ENCODE data around the gene SLC38A9. TPM values are rescaled to one million over a fixed set of nuclear protein-coding genes. Genes with fewer than 3 reads are reported as not detected.
A peak's percentile ranks its signal among the peaks of the same experiment; 100 is the strongest.

SLC38A9 gene
- total and polyA plus RNA-seq, 2 experiments from 2014 or later, result 17.0 to 23.8 TPM

DNA sequence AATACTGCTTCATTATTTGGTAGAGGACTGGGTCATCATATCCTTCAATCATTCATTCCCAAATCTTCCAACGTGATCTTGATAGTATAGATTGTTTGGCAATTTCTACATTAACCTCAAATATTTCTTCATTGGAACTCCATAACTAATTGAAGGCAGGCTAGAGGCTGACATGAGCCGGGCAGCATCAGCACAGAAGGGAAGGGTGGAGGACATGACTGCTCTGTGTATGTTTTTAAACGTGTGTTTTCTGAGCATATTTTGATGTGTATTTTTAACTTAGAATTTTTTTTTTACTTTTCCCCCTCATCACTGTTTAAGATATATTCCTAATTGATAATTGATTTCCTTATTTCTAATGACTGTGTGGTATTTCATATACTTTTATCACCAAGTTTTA is 38.4 kb upstream of the SLC38A9 start:
- no peak for DNase-seq
- no peak overlapping the region for H3K9ac ChIP-seq
- in situ Hi-C loops (cut with MboI), result no loop called here
- H3K4me3 ChIP-seq, result no peak overlapping the region
- H3K36me3 ChIP-seq (ENCODE audit: low read depth), result no peaks in the 10 kb centered on the region
- WGBS, 2 experiments (ENCODE audit: low coverage in 1 of 2, low lambda C conversion rate in 2 of 2, missing lambda C conversion rate in 2 of 2), result 53 to 61% methylated on average over 3 of the region's 3 CpGs
- TF ChIP-seq EZH2 (IDR thresholded peaks at IDR 0.05; ENCODE audit: insufficient read depth, poor library complexity, severe bottlenecking) (no peak), EZH2phosphoT487 (IDR thresholded peaks at IDR 0.05; ENCODE audit: insufficient read depth, low read depth) (no peak)
- no peaks in the 10 kb centered on the region for H3K4me1 ChIP-seq (ENCODE audit: insufficient read depth)
- H3K27ac ChIP-seq, result no peak overlapping the region
- H3K79me2 ChIP-seq (ENCODE audit: insufficient read depth), result no peaks in the 10 kb centered on the region
- H4K20me1 ChIP-seq (ENCODE audit: insufficient read depth), result no peaks in the 10 kb centered on the region
- H3K27me3 ChIP-seq (replicated peaks; ENCODE audit: insufficient read depth), result no peaks in the 10 kb centered on the region
- no peaks in the 10 kb centered on the region for H3K9me3 ChIP-seq (ENCODE audit: low read depth)
- no peaks in the 10 kb centered on the region for H3K9me2 ChIP-seq (ENCODE audit: insufficient read depth)
- H3F3A ChIP-seq (ENCODE audit: insufficient read depth), result no peaks in the 10 kb centered on the region
- H2AFZ ChIP-seq, result no peak overlapping the region
- no peak overlapping the region for H3K4me2 ChIP-seq (ENCODE audit: unreplicated experiment)

DNA sequence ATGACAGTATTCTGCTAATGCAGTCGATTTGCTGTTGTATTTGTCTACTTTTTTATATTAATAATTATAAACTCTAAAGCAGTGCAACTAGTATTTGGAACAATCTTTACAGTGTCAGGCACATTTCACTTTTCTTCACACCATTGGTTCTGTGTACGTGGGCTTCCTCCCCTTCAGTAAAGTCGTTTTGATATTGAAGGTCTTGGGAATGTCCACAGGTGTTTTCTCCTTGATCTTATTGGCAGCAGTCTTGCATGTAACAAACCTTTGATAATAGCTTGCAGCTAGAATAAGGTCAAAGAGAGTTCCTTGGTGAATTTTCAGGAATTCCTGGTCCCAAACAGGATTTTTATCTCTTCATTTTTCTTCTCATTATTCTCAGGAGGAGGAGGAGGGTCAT is 37.9 kb upstream of the SLC38A9 start:
- H3F3A ChIP-seq (ENCODE audit: insufficient read depth), result no peaks in the 10 kb centered on the region
- in situ Hi-C loops (cut with MboI), result no loop called here

DNA sequence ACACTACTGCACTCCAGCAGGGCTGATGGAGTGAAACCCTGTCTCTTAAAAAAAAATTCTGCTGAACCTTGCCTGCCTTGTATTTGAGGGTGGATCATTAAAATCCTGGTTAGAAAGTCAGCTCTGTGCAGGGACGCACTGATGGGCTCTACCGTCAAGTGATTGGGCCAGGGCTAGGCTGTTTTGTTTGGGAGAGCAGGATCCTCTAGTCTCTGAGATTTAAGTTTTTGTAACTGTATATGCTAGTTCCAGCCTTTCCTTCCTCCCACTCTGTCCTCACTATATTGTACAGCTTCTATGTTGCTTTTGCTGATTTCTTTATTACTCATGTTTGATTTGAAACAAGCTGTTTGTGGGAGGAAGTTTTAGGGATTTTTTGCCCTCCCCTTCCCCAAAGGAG is 37.3 kb upstream of the SLC38A9 start:
- Histone ChIP-seq H3K4me1 (ENCODE audit: insufficient read depth) (no peaks in the 10 kb centered on the region), H2AFZ (no peak overlapping the region), H3K9me3 (ENCODE audit: low read depth) (no peaks in the 10 kb centered on the region), H4K20me1 (ENCODE audit: insufficient read depth) (no peaks in the 10 kb centered on the region), H3K9me2 (ENCODE audit: insufficient read depth) (no peaks in the 10 kb centered on the region), H3K79me2 (ENCODE audit: insufficient read depth) (no peaks in the 10 kb centered on the region), H3K36me3 (ENCODE audit: low read depth) (no peaks in the 10 kb centered on the region), H3K27me3 (replicated peaks; ENCODE audit: insufficient read depth) (no peaks in the 10 kb centered on the region), H3F3A (ENCODE audit: insufficient read depth) (no peaks in the 10 kb centered on the region), H3K9ac (no peak overlapping the region), H3K4me3 (no peak overlapping the region), H3K4me2 (ENCODE audit: unreplicated experiment) (no peak overlapping the region), H3K27ac (no peak overlapping the region)
- TF ChIP-seq EZH2phosphoT487 (IDR thresholded peaks at IDR 0.05; ENCODE audit: insufficient read depth, low read depth) (no peak), EZH2 (IDR thresholded peaks at IDR 0.05; ENCODE audit: insufficient read depth, poor library complexity, severe bottlenecking) (no peak)
- in situ Hi-C loops (cut with MboI), result no loop called here
- WGBS, 2 experiments (ENCODE audit: low coverage in 1 of 2, low lambda C conversion rate in 2 of 2, missing lambda C conversion rate in 2 of 2), result 94 to 96% methylated on average over 2 of the region's 2 CpGs
- DNase-seq, result no peak

More for the DNA sequence above, 37.9 kb upstream of the SLC38A9 start:
- H3K36me3 ChIP-seq (ENCODE audit: low read depth), result no peaks in the 10 kb centered on the region
- no peak overlapping the region for H3K27ac ChIP-seq
- no peaks in the 10 kb centered on the region for H3K9me2 ChIP-seq (ENCODE audit: insufficient read depth)
- TF ChIP-seq EZH2phosphoT487 (IDR thresholded peaks at IDR 0.05; ENCODE audit: insufficient read depth, low read depth), result no peak
- no peak for TF ChIP-seq EZH2 (IDR thresholded peaks at IDR 0.05; ENCODE audit: insufficient read depth, poor library complexity, severe bottlenecking)
- H3K4me1 ChIP-seq (ENCODE audit: insufficient read depth), result no peaks in the 10 kb centered on the region
- no peak overlapping the region for H2AFZ ChIP-seq
- H3K27me3 ChIP-seq (replicated peaks; ENCODE audit: insufficient read depth), result no peaks in the 10 kb centered on the region
- H3K9me3 ChIP-seq (ENCODE audit: low read depth), result no peaks in the 10 kb centered on the region
- no peak overlapping the region for H3K4me3 ChIP-seq
- H3K9ac ChIP-seq, result no peak overlapping the region
- H4K20me1 ChIP-seq (ENCODE audit: insufficient read depth), result no peaks in the 10 kb centered on the region
- WGBS, 2 experiments (ENCODE audit: low coverage in 1 of 2, low lambda C conversion rate in 2 of 2, missing lambda C conversion rate in 2 of 2), result 66 to 67% methylated on average over 3 of the region's 3 CpGs
- no peak for DNase-seq
- no peaks in the 10 kb centered on the region for H3K79me2 ChIP-seq (ENCODE audit: insufficient read depth)
- H3K4me2 ChIP-seq (ENCODE audit: unreplicated experiment), result no peak overlapping the region

DNA sequence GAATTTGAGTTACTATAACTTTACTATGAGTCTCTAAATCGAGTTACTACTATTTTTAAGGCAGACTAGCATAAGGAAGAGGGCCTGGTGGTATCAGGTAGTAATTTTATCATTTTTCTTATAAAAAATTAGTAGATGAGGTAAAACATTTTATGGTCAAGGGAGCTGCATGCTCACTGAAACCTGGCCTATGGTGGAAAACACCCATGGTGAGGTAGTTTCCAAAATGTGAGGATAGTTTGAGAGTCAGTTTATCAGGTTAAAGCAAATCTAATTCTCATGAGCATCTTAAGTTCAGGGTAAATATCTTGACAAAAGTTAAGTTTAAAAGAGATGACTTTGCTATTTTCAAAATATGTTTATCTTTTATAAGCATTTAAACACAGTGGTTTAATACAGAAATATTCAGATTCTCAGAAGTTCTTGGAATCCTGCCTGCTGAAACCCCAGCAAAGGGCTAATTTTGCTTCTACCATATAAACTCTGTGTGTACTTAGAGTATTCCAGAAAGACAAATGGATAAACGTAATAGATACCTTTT is 35.7 kb upstream of the SLC38A9 start:
- no peak overlapping the region for H2AFZ ChIP-seq
- no peak overlapping the region for H3K27ac ChIP-seq
- H3K9me2 ChIP-seq (ENCODE audit: insufficient read depth), result no peaks in the 10 kb centered on the region
- H3K4me2 ChIP-seq (ENCODE audit: unreplicated experiment), result no peak overlapping the region
- H4K20me1 ChIP-seq (ENCODE audit: insufficient read depth), result no peaks in the 10 kb centered on the region
- in situ Hi-C loops (cut with MboI), result no loop called here
- H3K79me2 ChIP-seq (ENCODE audit: insufficient read depth), result no peaks in the 10 kb centered on the region
- no peaks in the 10 kb centered on the region for H3K4me1 ChIP-seq (ENCODE audit: insufficient read depth)
- no peak overlapping the region for H3K9ac ChIP-seq
- no peaks in the 10 kb centered on the region for H3K36me3 ChIP-seq (ENCODE audit: low read depth)
- no peaks in the 10 kb centered on the region for H3F3A ChIP-seq (ENCODE audit: insufficient read depth)
- no peak overlapping the region for H3K4me3 ChIP-seq
- 60 to 70% methylated on average over 2 of the region's 2 CpGs for WGBS, 2 experiments (ENCODE audit: low coverage in 1 of 2, low lambda C conversion rate in 2 of 2, missing lambda C conversion rate in 2 of 2)
- H3K27me3 ChIP-seq (replicated peaks; ENCODE audit: insufficient read depth), result no peaks in the 10 kb centered on the region
- H3K9me3 ChIP-seq (ENCODE audit: low read depth), result no peaks in the 10 kb centered on the region
- DNase-seq, result no peak
- TF ChIP-seq EZH2phosphoT487 (IDR thresholded peaks at IDR 0.05; ENCODE audit: insufficient read depth, low read depth), result no peak
- no peak for TF ChIP-seq EZH2 (IDR thresholded peaks at IDR 0.05; ENCODE audit: insufficient read depth, poor library complexity, severe bottlenecking)

DNA sequence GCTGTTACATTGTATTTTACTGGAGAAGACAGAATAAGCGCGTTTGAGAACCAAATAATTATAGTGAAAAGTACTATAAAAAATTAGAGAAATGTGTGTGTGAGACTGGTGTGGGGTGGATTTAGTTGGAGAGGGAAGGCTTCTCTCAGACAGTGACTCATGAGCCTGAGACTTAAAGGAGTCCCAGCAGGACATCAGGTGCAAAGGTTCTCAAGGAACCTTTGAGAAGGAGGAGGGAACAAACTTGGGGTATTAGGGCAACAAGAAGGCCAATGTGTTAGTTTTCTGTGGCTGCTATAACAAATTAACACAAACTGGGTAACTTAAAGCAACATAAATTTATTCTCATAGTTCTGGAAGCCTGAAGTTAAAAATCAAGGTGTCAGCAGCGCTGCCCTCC is 30.7 kb upstream of the SLC38A9 start:
- Histone ChIP-seq H3F3A (ENCODE audit: insufficient read depth) (no peaks in the 10 kb centered on the region), H3K9me3 (ENCODE audit: low read depth) (no peaks in the 10 kb centered on the region), H3K79me2 (ENCODE audit: insufficient read depth) (no peaks in the 10 kb centered on the region), H3K36me3 (ENCODE audit: low read depth) (no peaks in the 10 kb centered on the region), H3K9ac (no peak overlapping the region), H3K4me1 (ENCODE audit: insufficient read depth) (no peaks in the 10 kb centered on the region), H3K27me3 (replicated peaks; ENCODE audit: insufficient read depth) (no peaks in the 10 kb centered on the region), H3K4me2 (ENCODE audit: unreplicated experiment) (no peak overlapping the region), H3K9me2 (ENCODE audit: insufficient read depth) (no peaks in the 10 kb centered on the region), H3K27ac (no peak overlapping the region), H2AFZ (no peak overlapping the region), H4K20me1 (ENCODE audit: insufficient read depth) (no peaks in the 10 kb centered on the region), H3K4me3 (no peak overlapping the region)
- no peak for TF ChIP-seq EZH2 (IDR thresholded peaks at IDR 0.05; ENCODE audit: insufficient read depth, poor library complexity, severe bottlenecking)
- TF ChIP-seq EZH2phosphoT487 (IDR thresholded peaks at IDR 0.05; ENCODE audit: insufficient read depth, low read depth), result no peak
- 99% methylated on average over 3 of the region's 3 CpGs for WGBS, 2 experiments (ENCODE audit: low coverage in 1 of 2, low lambda C conversion rate in 2 of 2, missing lambda C conversion rate in 2 of 2)
- peak; percentile 3 for DNase-seq
- in situ Hi-C loops (cut with MboI), result no loop called here

Data from GM23248 (cell line).